Posterior cingulate gyrus (tissue), 11 donors: ENCODE measurements around the gene RAG2.
"Not testable (repeated sequence)": the region's sequence is repeated elsewhere in the genome, so short reads cannot be mapped to it uniquely, and the experiment has no call there.

Experiments used
- DNase-seq, 10 donors: peaks; one replicate each; pipeline versions ENCODE4 v3.0.0 to v3.0.0-alpha.2; 2020 to 2021; ENCODE audit warnings: mixed read lengths in 3 of 10
- intact Hi-C: fragments of 100-400 bp; cut with DNase I; formaldehyde crosslinking; loops from one replicate; pipeline ENCODE4 v1.15.1; 2023

The RAG2 gene

DNA sequence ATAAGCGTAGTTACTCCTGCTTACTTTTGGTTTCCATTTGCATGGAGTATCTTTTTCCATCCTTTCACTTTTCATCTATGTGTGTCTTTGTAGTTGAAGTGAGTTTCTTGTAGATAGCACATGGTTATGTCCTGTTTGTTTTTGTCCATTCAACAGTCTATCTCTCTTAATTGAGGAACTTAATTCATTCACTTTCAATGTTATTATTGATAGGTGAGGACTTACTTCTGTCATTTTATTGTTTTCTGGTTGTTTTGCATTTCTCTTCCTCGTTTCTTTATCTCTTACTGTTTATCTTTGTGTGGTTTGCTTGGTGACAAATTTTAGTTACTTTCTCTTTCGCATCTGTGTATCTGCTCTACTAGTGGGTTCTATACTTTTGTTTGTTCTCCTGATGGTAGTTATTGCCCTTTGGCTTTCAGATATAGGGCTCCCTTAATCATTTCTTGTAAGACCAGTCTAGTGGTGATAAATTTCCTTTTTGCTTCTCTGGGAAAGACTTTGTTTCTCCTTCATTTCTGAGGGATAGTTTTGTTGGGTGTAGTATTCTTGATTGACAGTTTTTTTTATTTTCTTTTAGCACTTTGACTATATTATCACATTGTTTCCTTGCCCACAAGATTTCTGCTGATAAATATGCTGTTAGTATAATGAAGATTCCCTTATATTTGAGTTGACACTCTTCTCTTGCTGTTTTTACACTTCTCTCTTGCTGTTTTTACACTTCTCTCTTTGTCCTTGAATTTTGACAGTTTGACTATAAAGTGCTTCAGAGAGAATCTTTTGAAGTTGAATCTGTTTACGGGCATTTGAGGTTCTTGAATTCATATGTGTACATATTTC is 39.2 kb downstream of the RAG2 start:
- no peak for DNase-seq
- intact Hi-C loops, result no loop called here

- intact Hi-C loops, result no loop called here
Observed at GRCh38 chr11:36557991-36558390, 40.0 kb downstream of the RAG2 start.

DNA sequence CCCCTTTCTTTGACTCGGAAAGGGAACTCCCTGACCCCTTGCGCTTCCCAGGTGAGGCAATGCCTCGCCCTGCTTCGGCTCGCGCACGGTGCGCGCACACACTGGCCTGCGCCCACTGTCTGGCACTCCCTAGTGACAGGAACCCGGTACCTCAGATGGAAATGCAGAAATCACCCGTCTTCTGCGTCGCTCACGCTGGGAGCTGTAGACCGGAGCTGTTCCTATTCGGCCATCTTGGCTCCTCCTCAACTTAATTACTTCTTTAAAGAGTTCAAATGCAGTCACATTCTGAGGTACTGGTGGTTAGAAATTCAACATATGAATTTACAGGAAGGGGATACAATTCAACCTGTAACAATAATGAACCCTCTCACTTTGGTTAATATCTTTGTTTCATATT is 40.6 kb downstream of the RAG2 start:
- intact Hi-C loops, DNase-seq: not testable (repeated sequence)

More at GRCh38 chr11:36557991-36558390, 40.0 kb downstream of the RAG2 start:
- no peak for DNase-seq

- intact Hi-C loops, result no loop called here
- no peak for DNase-seq
Observed at GRCh38 chr11:36550385-36551115, 47.5 kb downstream of the RAG2 start.
